ENCODE data around the gene GKN2. TPM values are rescaled to one million over a fixed set of nuclear protein-coding genes. Genes with fewer than 3 reads are reported as not detected.

GKN2 gene
- polyA plus RNA-seq, 1 donor from 2014 or later: not detected

GRCh38 chr2:68943581-68944568 lies 8.8 kb downstream of the GKN2 start:
- peak overlapping the region; percentile 11 for H2AFZ ChIP-seq (ENCODE audit: low read depth, low read length)
- no peaks in the 10 kb centered on the region for H3K9me2 ChIP-seq (ENCODE audit: insufficient read depth, low read length)
- H3K9me3 ChIP-seq (ENCODE audit: low read length): no peaks in the 10 kb centered on the region
- H3K36me3 ChIP-seq (ENCODE audit: insufficient read depth, low read length): no peaks in the 10 kb centered on the region
- H3K4me2 ChIP-seq (ENCODE audit: low read length): no peak overlapping the region
- H3K27ac ChIP-seq (ENCODE audit: low read length): no peak overlapping the region
- H3K27me3 ChIP-seq (ENCODE audit: insufficient read depth, low read depth, low read length): no peaks in the 10 kb centered on the region
- H4K20me1 ChIP-seq (ENCODE audit: insufficient read depth): no peaks in the 10 kb centered on the region
- no peak overlapping the region for H3K9ac ChIP-seq (ENCODE audit: low read length)
- H3K79me2 ChIP-seq (replicated peaks; ENCODE audit: insufficient read depth, low read length): no peaks in the 10 kb centered on the region
- no peaks in the 10 kb centered on the region for H3F3A ChIP-seq (ENCODE audit: insufficient read depth, low read length, poor library complexity, severe bottlenecking)
- H3K4me3 ChIP-seq (ENCODE audit: low read length): no peak overlapping the region
- no peak for TF ChIP-seq TAF1 (IDR thresholded peaks at IDR 0.05; ENCODE audit: low read depth)
- TF ChIP-seq SMC3 (conservative IDR thresholded peaks at IDR 0.05; ENCODE audit: poor library complexity): peak; percentile 78
- TF ChIP-seq RAD21 (conservative IDR thresholded peaks at IDR 0.05): peak; percentile 72
- no peak for TF ChIP-seq REST (IDR thresholded peaks at IDR 0.05; ENCODE audit: borderline replicate concordance)
- no peak for TF ChIP-seq POLR2AphosphoS5 (IDR thresholded peaks at IDR 0.05)
- no peak for TF ChIP-seq EP300 (conservative IDR thresholded peaks at IDR 0.05; ENCODE audit: poor library complexity, severe bottlenecking)
- TF ChIP-seq EZH2 (IDR thresholded peaks at IDR 0.05; ENCODE audit: borderline replicate concordance, insufficient read depth, low read length, poor library complexity, severe bottlenecking): no peak
- TF ChIP-seq CTCF (IDR thresholded peaks at IDR 0.05; ENCODE audit: poor library complexity, severe bottlenecking): peak; percentile 87

DNA sequence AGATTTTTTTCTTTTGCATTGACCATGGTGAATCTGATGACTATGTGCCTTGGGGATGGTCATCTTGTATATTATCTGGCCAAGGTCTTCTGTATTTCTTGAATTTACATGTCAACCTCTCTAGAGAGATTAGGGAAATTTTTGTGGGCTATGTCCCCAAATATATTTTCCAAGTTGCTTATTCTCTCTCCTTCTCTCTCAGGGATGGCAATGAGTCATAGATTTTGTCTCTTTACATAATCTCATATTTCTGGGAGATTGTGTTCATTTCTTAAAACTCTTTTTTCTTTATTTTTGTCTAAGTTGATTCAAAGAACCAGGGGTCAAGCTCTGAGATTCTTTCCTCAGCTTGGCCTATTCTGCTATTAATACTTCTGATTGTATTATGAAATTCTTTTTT lies 9.9 kb downstream of the GKN2 start:
- Histone ChIP-seq H3K4me2 (ENCODE audit: low read length) (no peak overlapping the region), H4K20me1 (ENCODE audit: insufficient read depth) (no peaks in the 10 kb centered on the region), H3K9ac (ENCODE audit: low read length) (no peak overlapping the region), H3K4me3 (ENCODE audit: low read length) (no peak overlapping the region), H3K27me3 (ENCODE audit: insufficient read depth, low read depth, low read length) (no peaks in the 10 kb centered on the region), H2AFZ (ENCODE audit: low read depth, low read length) (no peak overlapping the region), H3K9me2 (ENCODE audit: insufficient read depth, low read length) (no peaks in the 10 kb centered on the region), H3K36me3 (ENCODE audit: insufficient read depth, low read length) (no peaks in the 10 kb centered on the region), H3K27ac (ENCODE audit: low read length) (no peak overlapping the region), H3K79me2 (replicated peaks; ENCODE audit: insufficient read depth, low read length) (no peaks in the 10 kb centered on the region), H3F3A (ENCODE audit: insufficient read depth, low read length, poor library complexity, severe bottlenecking) (no peaks in the 10 kb centered on the region), H3K9me3 (ENCODE audit: low read length) (no peaks in the 10 kb centered on the region)
- no peak for TF ChIP-seq MXI1 (conservative IDR thresholded peaks at IDR 0.05; ENCODE audit: poor library complexity, severe bottlenecking)
- no peak for TF ChIP-seq EZH2 (IDR thresholded peaks at IDR 0.05; ENCODE audit: borderline replicate concordance, insufficient read depth, low read length, poor library complexity, severe bottlenecking)
- TF ChIP-seq POLR2AphosphoS5 (IDR thresholded peaks at IDR 0.05): no peak
- no peak for TF ChIP-seq SMC3 (conservative IDR thresholded peaks at IDR 0.05; ENCODE audit: poor library complexity)
- no peak for TF ChIP-seq RAD21 (conservative IDR thresholded peaks at IDR 0.05)
- TF ChIP-seq TAF1 (IDR thresholded peaks at IDR 0.05; ENCODE audit: low read depth): no peak
- no peak for TF ChIP-seq EP300 (conservative IDR thresholded peaks at IDR 0.05; ENCODE audit: poor library complexity, severe bottlenecking)
- no peak for TF ChIP-seq REST (IDR thresholded peaks at IDR 0.05; ENCODE audit: borderline replicate concordance)

All from neural cell (in vitro differentiated cells).